Measurements from ENCODE around the gene ERGIC3. TPM values are rescaled to one million over a fixed set of nuclear protein-coding genes. Genes with fewer than 3 reads are reported as not detected.

Gene ERGIC3
- total and polyA plus RNA-seq, 10 donors = 127 to 179 (median 147) TPM

GRCh38 chr20:35561268-35561667, 19.4 kb downstream of the ERGIC3 start:
- intact Hi-C loops (cut with DNase I; ENCODE audit: low total_unique reads) = no loop called here
- H3K4me1 ChIP-seq = no peaks in the 10 kb centered on the region
- H3K27ac ChIP-seq = no peak overlapping the region
- no peaks in the 10 kb centered on the region for H3K27me3 ChIP-seq (replicated peaks in 1 of 7)
- 26 to 54% (median 41%) methylated on average over 7 of the region's 7 CpGs for WGBS, 5 donors
- H3K9me3 ChIP-seq = no peaks in the 10 kb centered on the region
- no peak for DNase-seq
- H3K4me3 ChIP-seq = no peak overlapping the region
- TF ChIP-seq POLR2AphosphoS5 (IDR thresholded peaks at IDR 0.05) (no peak), POLR2A (IDR thresholded peaks at IDR 0.05) (no peak), CTCF (IDR thresholded peaks at IDR 0.05 in 8 of 11, conservative IDR thresholded peaks at IDR 0.05 in 3 of 11) (peak in 2 of 11 experiments; percentile 20 to 34)
- H3K36me3 ChIP-seq = peaks cover 0 to 35% (median 17%) of the 10 kb centered on the region in 6 donors

GRCh38 chr20:35561671-35562070, 19.8 kb downstream of the ERGIC3 start:
- DNase-seq = no peak
- no peak for TF ChIP-seq CTCF (IDR thresholded peaks at IDR 0.05 in 8 of 11, conservative IDR thresholded peaks at IDR 0.05 in 3 of 11)
- TF ChIP-seq POLR2A (IDR thresholded peaks at IDR 0.05) = no peak
- no peaks in the 10 kb centered on the region for H3K27me3 ChIP-seq (replicated peaks in 1 of 7)
- no peak overlapping the region for H3K4me3 ChIP-seq
- H3K4me1 ChIP-seq = no peaks in the 10 kb centered on the region
- H3K9me3 ChIP-seq = no peaks in the 10 kb centered on the region
- intact Hi-C loops (cut with DNase I; ENCODE audit: low total_unique reads) = no loop called here
- 57 to 74% (median 67%) methylated on average over 5 of the region's 5 CpGs for WGBS, 5 donors
- H3K27ac ChIP-seq = no peak overlapping the region
- peaks cover 0 to 31% (median 13%) of the 10 kb centered on the region in 6 donors for H3K36me3 ChIP-seq

- H3K4me3 ChIP-seq = no peak overlapping the region
- no peaks in the 10 kb centered on the region for H3K9me3 ChIP-seq
- peaks cover 0 to 22% (median 4%) of the 10 kb centered on the region in 6 donors for H3K36me3 ChIP-seq
- intact Hi-C loops (cut with DNase I; ENCODE audit: low total_unique reads) = no loop called here
- H3K27ac ChIP-seq = no peak overlapping the region
- no peak for DNase-seq
- WGBS, 5 donors = 79 to 86% (median 82%) methylated on average over 7 to 10 of the region's 10 CpGs
- H3K27me3 ChIP-seq (replicated peaks in 1 of 7) = no peaks in the 10 kb centered on the region
- no peaks in the 10 kb centered on the region for H3K4me1 ChIP-seq
- TF ChIP-seq POLR2A (IDR thresholded peaks at IDR 0.05) (no peak), CTCF (IDR thresholded peaks at IDR 0.05 in 8 of 11, conservative IDR thresholded peaks at IDR 0.05 in 3 of 11) (no peak), POLR2AphosphoS5 (IDR thresholded peaks at IDR 0.05) (no peak)
Observed at GRCh38 chr20:35562541-35563110, 20.7 kb downstream of the ERGIC3 start.

GRCh38 chr20:35563834-35564233, 22.0 kb downstream of the ERGIC3 start:
- WGBS, 5 donors = 89 to 95% (median 92%) methylated on average over 10 of the region's 10 CpGs
- H3K9me3 ChIP-seq = no peaks in the 10 kb centered on the region
- no peaks in the 10 kb centered on the region for H3K4me1 ChIP-seq
- TF ChIP-seq POLR2A (IDR thresholded peaks at IDR 0.05) = no peak
- TF ChIP-seq POLR2AphosphoS5 (IDR thresholded peaks at IDR 0.05) = no peak
- DNase-seq = peak; percentile 15
- H3K27ac ChIP-seq = no peak overlapping the region
- no peaks in the 10 kb centered on the region for H3K27me3 ChIP-seq (replicated peaks in 1 of 7)
- H3K36me3 ChIP-seq = peaks cover 0 to 10% (median 0%) of the 10 kb centered on the region in 6 donors
- H3K4me3 ChIP-seq = no peak overlapping the region
- intact Hi-C loops (cut with DNase I; ENCODE audit: low total_unique reads) = no loop called here
